ENCODE measurements around the gene TOP1.

TOP1 gene

GRCh38 chr20:41168281-41169161, 139.9 kb downstream of the TOP1 start:
- DNase-seq (ENCODE audit: low spot score) = no peak

DNA sequence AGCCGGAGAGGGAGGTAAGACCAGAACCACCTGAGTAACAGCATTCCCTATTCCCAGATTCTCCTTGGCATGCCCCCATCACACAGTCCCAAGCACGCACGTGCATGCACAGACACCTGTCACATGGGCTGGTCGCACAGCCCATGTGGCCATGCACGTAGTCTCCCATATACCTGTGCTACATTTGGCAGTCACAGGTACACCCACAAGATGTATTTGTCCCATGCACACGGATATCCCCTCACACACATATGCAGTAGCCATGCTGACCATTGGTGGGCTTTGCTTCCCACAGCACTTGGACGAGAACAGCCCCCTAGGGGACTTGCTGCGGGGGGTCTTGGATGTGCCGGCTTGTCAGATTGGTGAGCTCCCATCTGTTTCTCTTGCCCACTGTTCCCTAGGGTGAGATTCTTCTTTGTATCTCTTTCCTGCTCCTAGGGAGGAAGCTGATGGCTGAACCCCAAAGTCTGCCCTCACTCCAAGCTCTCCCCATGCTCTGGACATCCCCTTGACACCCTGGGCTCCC, 140.6 kb downstream of the TOP1 start:
- no peak for DNase-seq (ENCODE audit: low spot score)

DNA sequence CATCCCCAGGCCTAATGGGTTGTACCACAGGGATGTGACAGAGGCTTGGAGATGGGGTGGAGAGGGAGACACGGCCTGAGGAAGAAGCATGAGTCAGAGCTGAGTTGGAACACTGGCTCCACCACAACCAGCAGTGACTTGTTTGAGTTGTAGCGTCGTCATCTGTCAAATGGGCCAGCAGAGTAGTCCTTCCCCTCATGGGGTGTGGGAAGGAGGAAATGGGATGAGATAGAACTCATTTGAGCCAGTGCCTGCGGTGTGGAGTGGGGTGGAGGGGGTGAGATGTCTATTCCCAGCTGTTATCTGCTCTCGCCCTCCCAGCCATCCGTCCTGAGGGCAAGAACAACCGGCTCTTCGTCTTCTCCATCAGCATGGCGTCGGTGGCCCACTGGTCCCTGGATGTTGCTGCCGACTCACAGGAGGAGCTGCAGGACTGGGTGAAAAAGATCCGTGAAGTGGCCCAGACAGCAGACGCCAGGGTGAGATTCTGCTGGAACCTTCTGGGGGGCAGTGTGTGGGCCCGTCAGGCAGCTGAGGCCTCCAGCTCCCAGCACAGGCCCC, 141.2 kb downstream of the TOP1 start:
- no peak for DNase-seq (ENCODE audit: low spot score)

DNA sequence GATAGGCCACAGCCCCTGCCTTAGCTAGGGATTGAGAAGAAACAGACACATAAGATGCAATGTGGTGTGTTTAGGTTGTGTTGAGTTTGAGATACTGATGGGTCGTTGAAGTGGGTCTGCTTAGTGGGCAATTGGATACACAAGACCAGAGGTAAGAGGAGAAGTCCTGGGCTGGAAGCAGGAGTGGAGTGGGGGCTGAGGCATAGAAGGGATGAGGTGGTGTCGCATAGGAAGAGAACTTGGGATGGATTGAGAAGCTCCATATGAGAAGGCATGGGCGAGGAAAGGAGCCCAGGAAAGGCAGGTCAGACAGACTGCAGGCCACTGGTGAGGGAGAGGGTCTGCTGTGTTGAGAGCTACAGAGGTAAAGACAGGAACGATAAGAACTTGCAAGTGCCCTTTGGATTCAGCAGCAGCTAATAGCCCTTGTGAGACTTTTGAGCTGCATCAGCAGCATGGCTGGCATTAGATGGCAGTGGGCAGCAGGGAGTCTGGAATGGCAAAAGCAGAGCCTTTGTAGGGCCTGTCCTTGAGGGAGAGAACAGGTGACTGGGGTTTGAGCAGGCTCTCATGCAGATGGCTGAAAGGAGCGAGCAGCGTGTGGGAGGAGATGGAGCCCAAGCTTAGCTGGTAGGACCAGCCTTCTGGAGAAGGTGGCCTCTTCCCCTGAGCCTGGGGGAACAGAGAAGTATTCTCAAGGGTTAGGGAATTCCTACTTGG, 141.9 kb downstream of the TOP1 start:
- no peak for DNase-seq (ENCODE audit: low spot score)

- no peak for DNase-seq (ENCODE audit: low spot score)
Measured at GRCh38 chr20:41171736-41172295, 143.2 kb downstream of the TOP1 start.

GRCh38 chr20:41172296-41173140, 143.9 kb downstream of the TOP1 start:
- no peak for DNase-seq (ENCODE audit: low spot score)

GRCh38 chr20:41173161-41173721, 144.6 kb downstream of the TOP1 start:
- DNase-seq (ENCODE audit: low spot score) = peak; percentile 85

DNA sequence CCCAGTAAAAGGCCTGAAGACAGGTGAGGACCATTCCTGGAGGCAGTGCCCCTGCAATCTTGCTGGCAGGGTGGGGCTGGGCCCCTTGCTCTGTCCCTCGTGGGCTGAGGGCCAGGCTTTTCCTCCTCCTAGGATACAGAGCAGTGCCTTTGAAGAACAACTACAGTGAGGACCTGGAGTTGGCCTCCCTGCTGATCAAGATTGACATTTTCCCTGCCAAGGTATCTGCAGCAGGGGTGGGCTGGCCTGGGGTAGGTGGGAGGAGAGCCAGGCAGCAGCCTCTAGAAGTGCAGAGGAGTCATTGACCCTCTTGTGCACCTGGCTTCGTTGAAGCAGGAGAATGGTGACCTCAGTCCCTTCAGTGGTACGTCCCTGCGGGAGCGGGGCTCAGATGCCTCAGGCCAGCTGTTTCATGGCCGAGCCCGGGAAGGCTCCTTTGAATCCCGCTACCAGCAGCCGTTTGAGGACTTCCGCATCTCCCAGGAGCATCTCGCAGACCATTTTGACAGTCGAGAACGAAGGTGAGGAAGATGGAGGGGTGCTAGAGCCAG, 145.2 kb downstream of the TOP1 start:
- DNase-seq (ENCODE audit: low spot score) = no peak
